Uterus (tissue), 4 donors: ENCODE results near the gene SLC4A8. TPM values are rescaled to one million over a fixed set of nuclear protein-coding genes. Genes with fewer than 3 reads are reported as not detected.
"Not testable (repeated sequence)": the region's sequence is repeated elsewhere in the genome, so short reads cannot be mapped to it uniquely, and the experiment has no call there.

Experiments used
- DNase-seq, 2 donors: peaks; one replicate each; pipeline ENCODE4 v3.0.0-alpha.2; 2019 to 2020
- H3K27ac ChIP-seq, 2 donors: fragments of 200-600 bp; sonication (generic); 1 replicate in 1 of 2; 2 replicates in 1 of 2; pipeline ENCODE4 v1.5.1; 2016 to 2018
- H3K27me3 ChIP-seq, 2 donors: fragments of 200-600 bp; sonication (generic); one replicate each; pipeline ENCODE4 v1.5.1; 2018 to 2019; ENCODE audit warnings: control low read depth in 1 of 2
- H3K36me3 ChIP-seq, 2 donors: fragments of 200-600 bp; sonication (generic); one replicate each; pipeline ENCODE4 v1.5.1; 2019; ENCODE audit warnings: control low read depth in 1 of 2
- H3K4me1 ChIP-seq, 2 donors: fragments of 200-600 bp; sonication (generic); one replicate each; pipeline ENCODE4 v1.5.1; 2018 to 2019; ENCODE audit warnings: control low read depth in 1 of 2
- H3K4me3 ChIP-seq, 2 donors: fragments of 200-600 bp; sonication (generic); 1 replicate in 1 of 2; 2 replicates in 1 of 2; pipeline ENCODE4 v1.5.1; 2018 to 2019; ENCODE audit warnings: mild to moderate bottlenecking in 1 of 2
- H3K9me3 ChIP-seq, 2 donors: fragments of 200-600 bp; sonication (generic); one replicate each; pipeline ENCODE4 v1.5.1; 2019; ENCODE audit warnings: control low read depth in 1 of 2
- POLR2A ChIP-seq, 2 donors: fragments of 450-650 bp; IDR thresholded peaks; one replicate each; pipeline ENCODE4 v1.6.1; 2016; ENCODE audit warnings: antibody characterized with exemption in 2 of 2, mild to moderate bottlenecking in 1 of 2, moderate library complexity in 1 of 2
- intact Hi-C: fragments of 100-400 bp; cut with DNase I; formaldehyde crosslinking; loops from one replicate; pipeline ENCODE4 v1.15.1; 2023; ENCODE audit warnings: low total_unique reads
- total RNA-seq, 4 donors: library from RNA; depleted of rRNA in 3 of 4; stranded (reverse); fragments of >200 nt in 3 of 4; gene quantifications; one replicate each; pipeline versions ENCODE4 v1.1.0 to v1.2.4, GENCODE V29; 2014 to 2023
- TF ChIP-seq, protein P1 (sequence below), 4 experiments: fragments of 200-600 bp in 2 of 4; fragments of 450-650 bp in 2 of 4; sonication (generic) in 2 of 4; IDR thresholded peaks; one replicate each; pipeline ENCODE4 v1.5.1; 2016 to 2019; ENCODE audit warnings: antibody characterized with exemption in 4 of 4, mild to moderate bottlenecking in 2 of 4, moderate library complexity in 1 of 4
- donor health status: DM: yes; HTN: yes; CAD: no.

Gene SLC4A8
- total RNA-seq, 4 donors from 2014 or later: under 0.01 to 8.0 (median 1.3) TPM; not detected in 1

DNA sequence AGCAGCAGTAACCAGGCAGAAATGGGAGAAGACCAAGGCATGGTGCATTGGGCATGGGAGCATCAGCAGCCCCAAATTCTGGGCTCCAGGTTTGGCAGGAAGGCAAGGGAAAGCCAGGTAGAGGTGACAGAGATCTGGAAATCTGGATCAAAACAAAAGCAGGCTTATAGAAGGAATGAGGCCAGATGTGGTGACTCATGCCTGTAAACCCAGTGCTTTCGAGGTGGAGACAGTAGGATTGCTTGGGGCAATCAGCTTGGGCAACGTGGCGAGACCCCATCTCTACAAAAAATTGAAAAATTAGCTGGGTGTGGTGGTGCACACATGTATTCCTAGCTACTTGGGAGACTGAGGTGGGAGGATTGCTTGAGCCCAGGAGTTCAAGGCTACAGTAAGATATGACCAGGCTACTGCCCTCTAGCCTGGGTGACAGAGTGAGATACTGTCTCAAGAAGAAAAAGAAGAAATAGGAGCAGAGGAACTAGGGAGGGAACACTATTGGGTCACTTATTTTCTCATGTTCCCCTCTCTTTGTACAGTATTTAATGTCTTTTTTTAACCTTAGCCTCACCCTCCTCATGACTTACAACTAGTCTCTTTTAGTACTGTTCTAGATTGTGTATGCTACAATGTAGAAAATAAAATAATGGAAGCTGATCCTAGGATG, 25.1 kb downstream of the SLC4A8 start:
- intact Hi-C loops: no loop called here
- TF ChIP-seq POLR2A (IDR thresholded peaks at IDR 0.05): no peak
- TF ChIP-seq, protein P1, sequence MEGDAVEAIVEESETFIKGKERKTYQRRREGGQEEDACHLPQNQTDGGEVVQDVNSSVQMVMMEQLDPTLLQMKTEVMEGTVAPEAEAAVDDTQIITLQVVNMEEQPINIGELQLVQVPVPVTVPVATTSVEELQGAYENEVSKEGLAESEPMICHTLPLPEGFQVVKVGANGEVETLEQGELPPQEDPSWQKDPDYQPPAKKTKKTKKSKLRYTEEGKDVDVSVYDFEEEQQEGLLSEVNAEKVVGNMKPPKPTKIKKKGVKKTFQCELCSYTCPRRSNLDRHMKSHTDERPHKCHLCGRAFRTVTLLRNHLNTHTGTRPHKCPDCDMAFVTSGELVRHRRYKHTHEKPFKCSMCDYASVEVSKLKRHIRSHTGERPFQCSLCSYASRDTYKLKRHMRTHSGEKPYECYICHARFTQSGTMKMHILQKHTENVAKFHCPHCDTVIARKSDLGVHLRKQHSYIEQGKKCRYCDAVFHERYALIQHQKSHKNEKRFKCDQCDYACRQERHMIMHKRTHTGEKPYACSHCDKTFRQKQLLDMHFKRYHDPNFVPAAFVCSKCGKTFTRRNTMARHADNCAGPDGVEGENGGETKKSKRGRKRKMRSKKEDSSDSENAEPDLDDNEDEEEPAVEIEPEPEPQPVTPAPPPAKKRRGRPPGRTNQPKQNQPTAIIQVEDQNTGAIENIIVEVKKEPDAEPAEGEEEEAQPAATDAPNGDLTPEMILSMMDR (IDR thresholded peaks at IDR 0.05): no peak

DNA sequence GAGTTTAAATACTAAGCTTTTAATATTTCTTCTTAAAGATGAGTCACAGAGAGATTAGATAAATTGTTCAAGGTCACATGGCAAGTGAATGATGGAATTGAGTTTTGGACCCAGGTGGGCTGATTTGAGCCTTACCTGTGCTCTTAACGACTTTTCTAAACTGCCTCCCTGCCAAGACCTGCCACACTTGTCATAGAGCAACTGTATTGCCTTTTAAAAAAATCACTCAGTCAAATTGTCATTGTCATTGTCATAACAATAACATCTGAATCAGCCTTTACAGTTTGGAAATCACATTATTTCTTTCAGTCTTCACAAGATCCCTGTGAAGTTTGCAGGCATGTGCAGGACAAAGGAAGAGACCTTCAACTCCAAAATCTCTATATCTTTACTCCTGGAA, 25.7 kb downstream of the SLC4A8 start:
- no peak for TF ChIP-seq POLR2A (IDR thresholded peaks at IDR 0.05)
- TF ChIP-seq, protein P1 (IDR thresholded peaks at IDR 0.05): no peak
- Histone ChIP-seq H3K4me3 (no peak overlapping the region), H3K27ac (no peak overlapping the region), H3K36me3 (no peaks in the 10 kb centered on the region), H3K27me3 (no peaks in the 10 kb centered on the region), H3K9me3 (no peaks in the 10 kb centered on the region), H3K4me1 (no peaks in the 10 kb centered on the region)
- no peak for DNase-seq
- intact Hi-C loops: no loop called here

More for the DNA sequence above, 25.1 kb downstream of the SLC4A8 start:
- Histone ChIP-seq H3K4me1 (no peaks in the 10 kb centered on the region), H3K27ac (no peak overlapping the region), H3K27me3 (no peaks in the 10 kb centered on the region), H3K9me3 (no peaks in the 10 kb centered on the region), H3K36me3 (no peaks in the 10 kb centered on the region), H3K4me3 (no peak overlapping the region)
- DNase-seq: no peak

DNA sequence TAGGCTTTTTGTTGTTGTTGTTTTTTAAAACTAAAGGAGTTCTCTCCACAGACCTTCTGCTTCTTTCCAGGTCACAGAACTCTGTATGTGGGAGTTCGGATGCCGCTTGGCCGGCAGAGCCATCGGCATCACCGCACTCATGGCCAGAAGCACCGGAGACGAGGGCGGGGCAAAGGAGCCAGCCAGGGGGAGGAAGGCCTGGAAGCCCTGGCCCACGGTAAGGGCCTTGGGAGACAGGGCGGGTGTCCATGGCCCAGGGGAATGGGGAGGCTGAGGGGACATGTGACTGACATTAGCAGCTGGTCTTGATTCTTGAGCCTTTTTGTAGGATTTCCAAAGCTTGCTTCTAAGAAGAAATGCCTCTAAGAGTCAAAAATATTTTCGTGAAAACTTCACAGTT, 26.2 kb downstream of the SLC4A8 start:
- TF ChIP-seq, protein P1 (IDR thresholded peaks at IDR 0.05): no peak
- no peak for TF ChIP-seq POLR2A (IDR thresholded peaks at IDR 0.05)
- Histone ChIP-seq H3K4me1 (no peaks in the 10 kb centered on the region), H3K27ac (no peak overlapping the region), H3K27me3 (no peaks in the 10 kb centered on the region), H3K36me3 (no peaks in the 10 kb centered on the region), H3K9me3 (no peaks in the 10 kb centered on the region), H3K4me3 (no peak overlapping the region)
- intact Hi-C loops: no loop called here
- DNase-seq: no peak

DNA sequence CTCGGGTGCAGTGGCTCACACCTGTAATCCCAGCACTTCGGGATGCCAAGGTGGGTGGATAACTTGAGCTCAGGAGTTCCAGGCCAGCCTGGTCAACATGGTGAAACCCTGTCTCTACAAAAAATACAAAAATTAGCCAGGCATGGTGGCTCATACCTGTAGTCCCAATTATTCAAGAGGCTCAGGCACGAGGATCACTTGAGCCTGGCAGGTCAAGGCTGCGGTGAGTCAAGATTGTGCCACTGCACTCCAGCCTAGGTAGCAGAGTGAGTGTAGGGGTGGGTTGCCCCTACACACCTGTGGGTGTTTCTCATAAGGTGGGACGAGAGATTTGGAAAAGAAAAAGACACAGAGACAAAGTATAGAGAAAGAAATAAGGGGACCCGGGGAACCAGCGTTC, 29.4 kb downstream of the SLC4A8 start:
- H3K36me3 ChIP-seq, H3K9me3 ChIP-seq, intact Hi-C loops, H3K4me3 ChIP-seq, H3K27ac ChIP-seq, DNase-seq, H3K4me1 ChIP-seq, H3K27me3 ChIP-seq: not testable (repeated sequence)

DNA sequence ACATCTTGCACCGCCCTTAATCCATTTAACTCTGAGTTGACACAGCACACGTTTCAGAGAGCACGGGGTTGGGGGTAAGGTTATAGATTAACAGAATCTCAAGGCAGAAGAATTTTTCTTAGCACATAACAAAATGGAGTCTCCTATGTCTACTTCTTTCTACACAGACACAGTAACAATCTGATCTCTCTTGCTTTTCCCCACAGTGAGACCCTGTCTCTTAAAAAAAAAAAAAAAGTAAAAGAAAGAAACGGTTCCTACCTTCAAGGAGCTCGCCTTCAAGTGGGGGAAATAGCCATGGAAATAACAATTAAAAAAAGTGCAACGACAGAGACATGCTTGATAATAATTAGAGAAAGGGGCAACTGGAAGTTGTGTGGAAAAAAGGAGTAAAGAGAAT, 30.4 kb downstream of the SLC4A8 start:
- H3K9me3 ChIP-seq, H3K4me1 ChIP-seq, H3K27ac ChIP-seq, H3K27me3 ChIP-seq, DNase-seq, H3K36me3 ChIP-seq, intact Hi-C loops, H3K4me3 ChIP-seq: not testable (repeated sequence)

DNA sequence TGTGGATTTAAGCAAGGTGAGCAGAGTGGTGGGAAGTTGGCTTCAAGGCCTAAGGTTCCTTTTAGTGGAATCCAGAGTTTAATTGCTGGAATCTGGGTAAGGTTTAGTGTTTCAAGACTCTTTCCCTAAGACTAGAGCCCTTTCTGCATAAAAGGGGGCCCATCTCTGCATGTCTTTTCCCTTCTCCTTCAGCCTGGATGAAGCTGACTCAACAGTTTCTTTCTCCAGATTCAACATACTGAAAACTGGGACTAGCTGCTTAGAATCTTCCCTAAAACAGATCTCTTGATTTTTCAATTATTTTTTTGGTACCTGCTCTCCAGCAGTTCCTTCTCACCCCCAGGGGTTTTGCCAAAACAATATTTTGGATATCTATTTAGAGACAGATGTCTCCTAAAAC, 34.0 kb downstream of the SLC4A8 start:
- TF ChIP-seq, protein P1 (IDR thresholded peaks at IDR 0.05): no peak
- TF ChIP-seq POLR2A (IDR thresholded peaks at IDR 0.05): no peak
- no peak overlapping the region for H3K27ac ChIP-seq

More for the DNA sequence above, 34.0 kb downstream of the SLC4A8 start:
- Histone ChIP-seq H3K36me3 (no peaks in the 10 kb centered on the region), H3K9me3 (no peaks in the 10 kb centered on the region), H3K27me3 (no peaks in the 10 kb centered on the region), H3K4me3 (no peak overlapping the region), H3K4me1 (no peaks in the 10 kb centered on the region)
- DNase-seq: no peak
- intact Hi-C loops: no loop called here
